Measurements from ENCODE around the gene ATXN1. TPM values are rescaled to one million over a fixed set of nuclear protein-coding genes. Genes with fewer than 3 reads are reported as not detected.

Gene ATXN1
- total and polyA plus RNA-seq, 2 experiments from 2014 or later, result 4.8 to 9.1 TPM

DNA sequence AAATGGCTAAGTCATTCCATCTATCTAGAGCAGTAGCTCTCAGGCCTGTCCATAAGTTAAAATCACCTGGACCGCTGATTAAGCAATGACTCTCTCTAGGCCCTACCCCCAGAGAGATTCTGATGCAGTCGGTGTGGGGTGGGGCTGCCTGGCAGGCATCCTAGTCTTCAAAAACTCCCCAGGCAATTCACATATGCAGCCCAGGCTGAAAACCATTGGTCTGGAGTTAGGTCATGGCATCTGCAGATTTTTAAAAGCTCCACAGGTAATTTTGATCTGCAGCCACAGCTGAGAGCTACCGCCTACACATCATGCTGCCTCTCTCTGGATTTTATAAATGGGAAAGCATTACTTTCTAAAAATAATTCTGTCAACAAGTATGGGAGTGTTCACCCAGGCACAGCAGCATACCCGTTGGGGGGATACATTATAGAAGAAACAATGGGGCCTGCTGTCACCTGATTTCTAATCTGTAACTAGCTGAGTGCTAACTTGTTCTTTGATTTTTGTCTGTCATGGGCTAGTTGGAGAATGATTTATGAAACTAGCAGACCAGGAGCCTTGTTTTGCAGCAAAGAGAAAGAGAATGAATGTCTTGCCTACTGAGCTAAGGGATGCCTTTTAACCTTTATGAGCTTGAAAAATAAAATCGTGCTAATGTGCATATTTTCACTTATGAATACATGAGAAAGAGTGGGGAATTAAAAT, 44.1 kb upstream of the ATXN1 start (continued):
- TF ChIP-seq, protein P1, sequence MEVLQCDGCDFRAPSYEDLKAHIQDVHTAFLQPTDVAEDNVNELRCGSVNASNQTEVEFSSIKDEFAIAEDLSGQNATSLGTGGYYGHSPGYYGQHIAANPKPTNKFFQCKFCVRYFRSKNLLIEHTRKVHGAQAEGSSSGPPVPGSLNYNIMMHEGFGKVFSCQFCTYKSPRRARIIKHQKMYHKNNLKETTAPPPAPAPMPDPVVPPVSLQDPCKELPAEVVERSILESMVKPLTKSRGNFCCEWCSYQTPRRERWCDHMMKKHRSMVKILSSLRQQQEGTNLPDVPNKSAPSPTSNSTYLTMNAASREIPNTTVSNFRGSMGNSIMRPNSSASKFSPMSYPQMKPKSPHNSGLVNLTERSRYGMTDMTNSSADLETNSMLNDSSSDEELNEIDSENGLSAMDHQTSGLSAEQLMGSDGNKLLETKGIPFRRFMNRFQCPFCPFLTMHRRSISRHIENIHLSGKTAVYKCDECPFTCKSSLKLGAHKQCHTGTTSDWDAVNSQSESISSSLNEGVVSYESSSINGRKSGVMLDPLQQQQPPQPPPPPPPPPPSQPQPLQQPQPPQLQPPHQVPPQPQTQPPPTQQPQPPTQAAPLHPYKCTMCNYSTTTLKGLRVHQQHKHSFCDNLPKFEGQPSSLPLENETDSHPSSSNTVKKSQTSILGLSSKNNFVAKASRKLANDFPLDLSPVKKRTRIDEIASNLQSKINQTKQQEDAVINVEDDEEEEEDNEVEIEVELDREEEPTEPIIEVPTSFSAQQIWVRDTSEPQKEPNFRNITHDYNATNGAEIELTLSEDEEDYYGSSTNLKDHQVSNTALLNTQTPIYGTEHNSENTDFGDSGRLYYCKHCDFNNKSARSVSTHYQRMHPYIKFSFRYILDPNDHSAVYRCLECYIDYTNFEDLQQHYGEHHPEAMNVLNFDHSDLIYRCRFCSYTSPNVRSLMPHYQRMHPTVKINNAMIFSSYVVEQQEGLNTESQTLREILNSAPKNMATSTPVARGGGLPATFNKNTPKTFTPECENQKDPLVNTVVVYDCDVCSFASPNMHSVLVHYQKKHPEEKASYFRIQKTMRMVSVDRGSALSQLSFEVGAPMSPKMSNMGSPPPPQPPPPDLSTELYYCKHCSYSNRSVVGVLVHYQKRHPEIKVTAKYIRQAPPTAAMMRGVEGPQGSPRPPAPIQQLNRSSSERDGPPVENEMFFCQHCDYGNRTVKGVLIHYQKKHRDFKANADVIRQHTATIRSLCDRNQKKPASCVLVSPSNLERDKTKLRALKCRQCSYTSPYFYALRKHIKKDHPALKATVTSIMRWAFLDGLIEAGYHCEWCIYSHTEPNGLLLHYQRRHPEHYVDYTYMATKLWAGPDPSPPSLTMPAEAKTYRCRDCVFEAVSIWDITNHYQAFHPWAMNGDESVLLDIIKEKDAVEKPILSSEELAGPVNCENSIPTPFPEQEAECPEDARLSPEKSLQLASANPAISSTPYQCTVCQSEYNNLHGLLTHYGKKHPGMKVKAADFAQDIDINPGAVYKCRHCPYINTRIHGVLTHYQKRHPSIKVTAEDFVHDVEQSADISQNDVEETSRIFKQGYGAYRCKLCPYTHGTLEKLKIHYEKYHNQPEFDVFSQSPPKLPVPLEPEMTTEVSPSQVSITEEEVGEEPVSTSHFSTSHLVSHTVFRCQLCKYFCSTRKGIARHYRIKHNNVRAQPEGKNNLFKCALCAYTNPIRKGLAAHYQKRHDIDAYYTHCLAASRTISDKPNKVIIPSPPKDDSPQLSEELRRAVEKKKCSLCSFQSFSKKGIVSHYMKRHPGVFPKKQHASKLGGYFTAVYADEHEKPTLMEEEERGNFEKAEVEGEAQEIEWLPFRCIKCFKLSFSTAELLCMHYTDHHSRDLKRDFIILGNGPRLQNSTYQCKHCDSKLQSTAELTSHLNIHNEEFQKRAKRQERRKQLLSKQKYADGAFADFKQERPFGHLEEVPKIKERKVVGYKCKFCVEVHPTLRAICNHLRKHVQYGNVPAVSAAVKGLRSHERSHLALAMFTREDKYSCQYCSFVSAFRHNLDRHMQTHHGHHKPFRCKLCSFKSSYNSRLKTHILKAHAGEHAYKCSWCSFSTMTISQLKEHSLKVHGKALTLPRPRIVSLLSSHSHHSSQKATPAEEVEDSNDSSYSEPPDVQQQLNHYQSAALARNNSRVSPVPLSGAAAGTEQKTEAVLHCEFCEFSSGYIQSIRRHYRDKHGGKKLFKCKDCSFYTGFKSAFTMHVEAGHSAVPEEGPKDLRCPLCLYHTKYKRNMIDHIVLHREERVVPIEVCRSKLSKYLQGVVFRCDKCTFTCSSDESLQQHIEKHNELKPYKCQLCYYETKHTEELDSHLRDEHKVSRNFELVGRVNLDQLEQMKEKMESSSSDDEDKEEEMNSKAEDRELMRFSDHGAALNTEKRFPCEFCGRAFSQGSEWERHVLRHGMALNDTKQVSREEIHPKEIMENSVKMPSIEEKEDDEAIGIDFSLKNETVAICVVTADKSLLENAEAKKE (CRISPR knock-in tag; IDR thresholded peaks at IDR 0.05), result no peak
- TF ChIP-seq, protein P2, sequence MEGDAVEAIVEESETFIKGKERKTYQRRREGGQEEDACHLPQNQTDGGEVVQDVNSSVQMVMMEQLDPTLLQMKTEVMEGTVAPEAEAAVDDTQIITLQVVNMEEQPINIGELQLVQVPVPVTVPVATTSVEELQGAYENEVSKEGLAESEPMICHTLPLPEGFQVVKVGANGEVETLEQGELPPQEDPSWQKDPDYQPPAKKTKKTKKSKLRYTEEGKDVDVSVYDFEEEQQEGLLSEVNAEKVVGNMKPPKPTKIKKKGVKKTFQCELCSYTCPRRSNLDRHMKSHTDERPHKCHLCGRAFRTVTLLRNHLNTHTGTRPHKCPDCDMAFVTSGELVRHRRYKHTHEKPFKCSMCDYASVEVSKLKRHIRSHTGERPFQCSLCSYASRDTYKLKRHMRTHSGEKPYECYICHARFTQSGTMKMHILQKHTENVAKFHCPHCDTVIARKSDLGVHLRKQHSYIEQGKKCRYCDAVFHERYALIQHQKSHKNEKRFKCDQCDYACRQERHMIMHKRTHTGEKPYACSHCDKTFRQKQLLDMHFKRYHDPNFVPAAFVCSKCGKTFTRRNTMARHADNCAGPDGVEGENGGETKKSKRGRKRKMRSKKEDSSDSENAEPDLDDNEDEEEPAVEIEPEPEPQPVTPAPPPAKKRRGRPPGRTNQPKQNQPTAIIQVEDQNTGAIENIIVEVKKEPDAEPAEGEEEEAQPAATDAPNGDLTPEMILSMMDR (conservative IDR thresholded peaks at IDR 0.05; ENCODE audit: low read depth in 2 of 2), result no peak
- TF ChIP-seq JUNB (IDR thresholded peaks at IDR 0.05; ENCODE audit: unreplicated experiment), result no peak

DNA sequence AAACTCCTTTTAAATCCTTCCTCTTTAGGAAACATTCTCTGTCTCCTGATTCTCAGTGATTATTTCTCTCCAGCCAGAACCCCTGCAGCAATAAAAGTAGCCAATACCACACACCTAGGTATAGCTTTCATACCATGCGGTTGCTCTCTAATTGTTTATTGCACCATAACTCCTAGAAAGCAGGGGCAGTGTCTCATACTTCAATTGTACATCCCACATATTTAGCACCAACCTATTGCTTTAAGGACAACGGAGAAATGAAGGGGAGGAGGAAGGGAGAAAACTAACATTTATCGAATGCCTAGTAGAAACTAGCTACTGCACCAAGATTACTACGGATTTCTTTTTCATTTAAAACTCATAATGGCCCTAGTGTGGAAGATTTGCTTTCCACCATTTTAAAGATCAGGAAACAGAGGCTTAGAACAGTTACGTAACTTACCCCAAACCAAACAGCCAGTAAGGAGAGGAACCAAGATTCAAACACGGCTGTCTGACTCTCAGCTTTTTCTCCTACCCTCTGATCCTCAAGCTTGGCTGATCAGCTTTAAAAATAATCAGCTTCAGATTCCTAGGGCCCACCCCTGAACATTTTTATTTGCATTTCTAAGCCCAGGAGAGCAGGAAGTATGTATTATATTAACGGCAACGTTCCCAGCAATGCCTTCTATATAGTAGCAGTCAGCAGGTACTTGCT, 43.4 kb upstream of the ATXN1 start:
- peak overlapping the region; percentile 70 for H3K4me2 ChIP-seq
- DNase-seq (ENCODE audit: low spot score) (no peak), ATAC-seq (no peak)
- no peaks in the 10 kb centered on the region for H3K9me2 ChIP-seq (ENCODE audit: insufficient read depth)
- no peak overlapping the region for H3K4me3 ChIP-seq
- no peaks in the 10 kb centered on the region for H3F3A ChIP-seq (replicated peaks; ENCODE audit: low read depth)
- peaks cover 4% of the 10 kb centered on the region; the same call in 1 of the 3 replicates for H3K9me3 Mint-ChIP-seq
- H2AFZ ChIP-seq, result peak overlapping the region; percentile 70
- peaks cover 6% of the 10 kb centered on the region for H3K27me3 Mint-ChIP-seq (ENCODE audit: insufficient read depth, low read depth, poor library complexity)
- no peaks in the 10 kb centered on the region for H3K36me3 Mint-ChIP-seq (ENCODE audit: low read depth)
- peaks cover 23% of the 10 kb centered on the region for H3K4me1 ChIP-seq (ENCODE audit: insufficient read depth)
- no peaks in the 10 kb centered on the region for H4K20me1 ChIP-seq (replicated peaks; ENCODE audit: insufficient read depth)
- H3K79me2 ChIP-seq (replicated peaks; ENCODE audit: insufficient read depth), result no peaks in the 10 kb centered on the region
- H3K27ac Mint-ChIP-seq, result no peak overlapping the region; the same call in 1 of the 2 replicates
- peak overlapping the region; percentile 4; the same call in 1 of the 3 replicates for H3K4me3 Mint-ChIP-seq
- no peaks in the 10 kb centered on the region for H3K27me3 ChIP-seq (ENCODE audit: insufficient read depth)
- 0 out of 2 replicates have a peak overlapping the region, but pooled peaks have one; percentile 10 for H3K27ac ChIP-seq (ENCODE audit: low read depth)
- peaks cover 34% of the 10 kb centered on the region for H3K4me1 Mint-ChIP-seq
- no peaks in the 10 kb centered on the region for H3K36me3 ChIP-seq (ENCODE audit: insufficient read depth)
- no peak for TF ChIP-seq CREB1 (CRISPR knock-in tag; IDR thresholded peaks at IDR 0.05; ENCODE audit: low read depth)
- TF ChIP-seq, protein P1 (CRISPR knock-in tag; IDR thresholded peaks at IDR 0.05), result no peak

Data from GM23338 (cell line).